GM12878 (cell line): ENCODE measurements around the gene TMEM98. TPM values are rescaled to one million over a fixed set of nuclear protein-coding genes. Genes with fewer than 3 reads are reported as not detected.

ENCODE experiments used
- BACH1 ChIP-seq: fragments of 450-650 bp; IDR thresholded peaks from 2 replicates; pipeline ENCODE4 v1.6.1; 2017; ENCODE audit warnings: mild to moderate bottlenecking, borderline replicate concordance
- CBX3 ChIP-seq: fragments of 200-600 bp; sonication (generic); IDR thresholded peaks from 2 replicates; pipeline ENCODE4 v1.6.1; 2016; ENCODE audit warnings: low read depth, borderline replicate concordance
- ESRRA ChIP-seq: IDR thresholded peaks from 2 replicates; pipeline ENCODE4 v1.6.1; 2012; ENCODE audit warnings: mild to moderate bottlenecking, low read length, improper control_type of control experiment
- ETV6 ChIP-seq, 2 experiments: fragments of 450-650 bp in 1 of 2; IDR thresholded peaks in 1 of 2; conservative IDR thresholded peaks in 1 of 2; 2 replicates each; pipeline ENCODE4 v1.6.1; 2014; ENCODE audit warnings: antibody characterized with exemption in 1 of 2, borderline replicate concordance in 1 of 2, low read depth in 1 of 2, mild to moderate bottlenecking in 1 of 2, moderate library complexity in 1 of 2
- HCFC1 ChIP-seq: fragments of 150-350 bp; IDR thresholded peaks from 2 replicates; pipeline ENCODE4 v1.6.1; 2014; ENCODE audit warnings: low read length
- KAT2A ChIP-seq: conservative IDR thresholded peaks from 2 replicates; pipeline ENCODE4 v1.6.1; 2011; ENCODE audit warnings: low read depth, low read length; ENCODE audit not compliant: control insufficient read depth
- KDM1A ChIP-seq: fragments of 200-600 bp; sonication (generic); IDR thresholded peaks from 2 replicates; pipeline ENCODE4 v1.6.1; 2016; ENCODE audit warnings: borderline replicate concordance
- LARP7 ChIP-seq: fragments of 450-650 bp; IDR thresholded peaks from 2 replicates; pipeline ENCODE4 v1.6.1; 2017; ENCODE audit warnings: mild to moderate bottlenecking
- MEF2A ChIP-seq: IDR thresholded peaks from 2 replicates; pipeline ENCODE4 v1.6.1; 2011; ENCODE audit warnings: low read depth, mild to moderate bottlenecking, low read length, moderate library complexity; ENCODE audit not compliant: insufficient read depth
- NFIC ChIP-seq: IDR thresholded peaks from 2 replicates; pipeline ENCODE4 v1.6.1; 2012; ENCODE audit warnings: low read depth, mild to moderate bottlenecking, inconsistent platforms, low read length, moderate library complexity
- NFXL1 ChIP-seq: fragments of 450-650 bp; IDR thresholded peaks from 2 replicates; pipeline ENCODE4 v1.6.1; 2017; ENCODE audit warnings: antibody characterized with exemption, mild to moderate bottlenecking, borderline replicate concordance
- RAD51 ChIP-seq: fragments of 450-650 bp; IDR thresholded peaks from 2 replicates; pipeline ENCODE4 v1.6.1; 2016; ENCODE audit warnings: moderate library complexity, mild to moderate bottlenecking, inconsistent platforms
- SMC3 ChIP-seq: IDR thresholded peaks from 2 replicates; pipeline ENCODE4 v1.6.1; 2011; ENCODE audit warnings: low read length, improper control_type of control experiment, borderline replicate concordance
- SUPT20H ChIP-seq: IDR thresholded peaks from 2 replicates; pipeline ENCODE4 v1.6.1; 2011; ENCODE audit warnings: low read depth, mild to moderate bottlenecking, low read length, moderate library complexity, borderline replicate concordance; ENCODE audit not compliant: control insufficient read depth
- SUZ12 ChIP-seq: fragments of 200-600 bp; sonication (generic); IDR thresholded peaks from one replicate; pipeline ENCODE4 v1.6.1; 2018; ENCODE audit warnings: antibody characterized with exemption, mild to moderate bottlenecking; ENCODE audit not compliant: unreplicated experiment
- TCF3 ChIP-seq: IDR thresholded peaks from 2 replicates; pipeline ENCODE4 v1.6.1; 2012; ENCODE audit warnings: low read depth, mild to moderate bottlenecking, low read length, borderline replicate concordance; ENCODE audit not compliant: insufficient read depth
- ZBED1 ChIP-seq: IDR thresholded peaks from 2 replicates; pipeline ENCODE4 v1.6.1; 2016; ENCODE audit warnings: borderline replicate concordance
- ZNF622 ChIP-seq: fragments of 450-650 bp; IDR thresholded peaks from 2 replicates; pipeline ENCODE4 v1.6.1; 2017; ENCODE audit warnings: mild to moderate bottlenecking, inconsistent platforms
- ZSCAN29 ChIP-seq: fragments of 450-650 bp; IDR thresholded peaks from 2 replicates; pipeline ENCODE4 v1.6.1; 2017; ENCODE audit warnings: mild to moderate bottlenecking, moderate library complexity
- polyA plus RNA-seq, 11 experiments: library from polyadenylated mRNA; depleted of rRNA in 4 of 11; unstranded in 6 of 11; stranded (reverse) in 5 of 11; fragments of >200 nt; fragmentation: Nextera tagmentation in 4 of 11; fragmentation: Illumina TruSeq in 1 of 11; extraction: Ambion mirVana in 4 of 11; extraction: Trizol in 1 of 11; gene quantifications; 1 replicate in 1 of 11; 2 replicates in 10 of 11; pipeline versions ENCODE4 v1.2.1 to v1.2.3, GENCODE V29; 2011 to 2016; ENCODE audit warnings: inconsistent platforms in 2 of 11, missing spikeins in 2 of 11, low read depth in 1 of 11
- total RNA-seq, 4 experiments: library from RNA; depleted of rRNA in 3 of 4; stranded (reverse); fragments of >200 nt in 3 of 4; fragmentation: Illumina TruSeq in 1 of 4; extraction: Trizol in 1 of 4; gene quantifications; 2 replicates each; pipeline versions ENCODE4 v1.2.1 to v1.2.3, GENCODE V29; 2013 to 2021
- TF ChIP-seq, protein P1 (sequence below): IDR thresholded peaks from 2 replicates; pipeline ENCODE4 v1.6.1; 2012; ENCODE audit warnings: low read length, inconsistent platforms
- TF ChIP-seq, protein P2 (sequence below): fragments of 450-650 bp; conservative IDR thresholded peaks from 2 replicates; pipeline ENCODE4 v1.6.1; 2017; ENCODE audit warnings: mild to moderate bottlenecking, moderate library complexity
- TF ChIP-seq, protein P3 (sequence below): fragments of 450-650 bp; formaldehyde crosslinking; IDR thresholded peaks from 2 replicates; pipeline ENCODE4 v1.5.0; 2022; ENCODE audit warnings: mild to moderate bottlenecking, missing genetic modification characterization
- TF ChIP-seq, protein P4 (sequence below): fragments of 450-650 bp; IDR thresholded peaks from 2 replicates; pipeline ENCODE4 v1.6.1; 2017; ENCODE audit warnings: antibody characterized with exemption, mild to moderate bottlenecking, moderate library complexity

The TMEM98 gene
- total and polyA plus RNA-seq, 10 of the 15 experiments (the other 5 are each of a cell fraction or from before 2014, with no cell fraction given), result 0.04 to 0.73 (median 0.13) TPM; not detected in 3

DNA sequence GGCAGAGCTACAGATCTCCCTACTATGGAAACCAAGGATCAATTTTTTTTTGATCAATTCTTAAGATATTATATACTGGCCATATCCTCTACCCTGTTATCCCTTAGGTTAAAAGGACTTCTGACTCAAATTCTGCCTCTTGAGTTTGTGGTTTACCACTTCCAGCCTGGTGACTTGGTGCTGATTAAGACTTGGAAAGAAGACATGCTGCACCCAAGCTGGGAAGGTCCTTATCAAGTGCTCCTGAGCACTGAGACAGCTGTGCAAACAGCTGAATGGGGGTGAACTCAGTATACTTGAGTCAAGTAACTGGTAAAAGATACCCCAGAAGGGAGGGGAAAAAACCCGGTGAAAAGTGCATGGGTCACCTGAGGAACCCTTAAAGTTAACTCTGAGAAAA is 43.2 kb downstream of the TMEM98 start (continued):
- TF ChIP-seq SMC3 (no peak), SUPT20H (no peak), MEF2A (no peak), NFIC (peak; percentile 69), KDM1A (no peak), ZSCAN29 (no peak), ETV6 (conservative IDR thresholded peaks at IDR 0.05 in 1 of 2, IDR thresholded peaks at IDR 0.05 in 1 of 2; ENCODE audit: borderline replicate concordance in 1 of 2, low read depth in 1 of 2) (0 out of 4 replicates have a peak, but pooled peaks of 1 of the 2 experiments have one; percentile 49), KAT2A (no peak), NFXL1 (no peak), CBX3 (no peak), RAD51 (no peak), HCFC1 (no peak), ESRRA (no peak), SUZ12 (no peak), BACH1 (no peak), LARP7 (no peak), TCF3 (peak; percentile 90; the same call in 1 of the 2 replicates), ZNF622 (no peak), ZBED1 (no peak)
- TF ChIP-seq, protein P1, sequence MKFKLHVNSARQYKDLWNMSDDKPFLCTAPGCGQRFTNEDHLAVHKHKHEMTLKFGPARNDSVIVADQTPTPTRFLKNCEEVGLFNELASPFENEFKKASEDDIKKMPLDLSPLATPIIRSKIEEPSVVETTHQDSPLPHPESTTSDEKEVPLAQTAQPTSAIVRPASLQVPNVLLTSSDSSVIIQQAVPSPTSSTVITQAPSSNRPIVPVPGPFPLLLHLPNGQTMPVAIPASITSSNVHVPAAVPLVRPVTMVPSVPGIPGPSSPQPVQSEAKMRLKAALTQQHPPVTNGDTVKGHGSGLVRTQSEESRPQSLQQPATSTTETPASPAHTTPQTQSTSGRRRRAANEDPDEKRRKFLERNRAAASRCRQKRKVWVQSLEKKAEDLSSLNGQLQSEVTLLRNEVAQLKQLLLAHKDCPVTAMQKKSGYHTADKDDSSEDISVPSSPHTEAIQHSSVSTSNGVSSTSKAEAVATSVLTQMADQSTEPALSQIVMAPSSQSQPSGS, result peak; percentile 35; the same call in 1 of the 2 replicates
- TF ChIP-seq, protein P2, sequence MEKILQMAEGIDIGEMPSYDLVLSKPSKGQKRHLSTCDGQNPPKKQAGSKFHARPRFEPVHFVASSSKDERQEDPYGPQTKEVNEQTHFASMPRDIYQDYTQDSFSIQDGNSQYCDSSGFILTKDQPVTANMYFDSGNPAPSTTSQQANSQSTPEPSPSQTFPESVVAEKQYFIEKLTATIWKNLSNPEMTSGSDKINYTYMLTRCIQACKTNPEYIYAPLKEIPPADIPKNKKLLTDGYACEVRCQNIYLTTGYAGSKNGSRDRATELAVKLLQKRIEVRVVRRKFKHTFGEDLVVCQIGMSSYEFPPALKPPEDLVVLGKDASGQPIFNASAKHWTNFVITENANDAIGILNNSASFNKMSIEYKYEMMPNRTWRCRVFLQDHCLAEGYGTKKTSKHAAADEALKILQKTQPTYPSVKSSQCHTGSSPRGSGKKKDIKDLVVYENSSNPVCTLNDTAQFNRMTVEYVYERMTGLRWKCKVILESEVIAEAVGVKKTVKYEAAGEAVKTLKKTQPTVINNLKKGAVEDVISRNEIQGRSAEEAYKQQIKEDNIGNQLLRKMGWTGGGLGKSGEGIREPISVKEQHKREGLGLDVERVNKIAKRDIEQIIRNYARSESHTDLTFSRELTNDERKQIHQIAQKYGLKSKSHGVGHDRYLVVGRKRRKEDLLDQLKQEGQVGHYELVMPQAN, result no peak
- TF ChIP-seq, protein P3, sequence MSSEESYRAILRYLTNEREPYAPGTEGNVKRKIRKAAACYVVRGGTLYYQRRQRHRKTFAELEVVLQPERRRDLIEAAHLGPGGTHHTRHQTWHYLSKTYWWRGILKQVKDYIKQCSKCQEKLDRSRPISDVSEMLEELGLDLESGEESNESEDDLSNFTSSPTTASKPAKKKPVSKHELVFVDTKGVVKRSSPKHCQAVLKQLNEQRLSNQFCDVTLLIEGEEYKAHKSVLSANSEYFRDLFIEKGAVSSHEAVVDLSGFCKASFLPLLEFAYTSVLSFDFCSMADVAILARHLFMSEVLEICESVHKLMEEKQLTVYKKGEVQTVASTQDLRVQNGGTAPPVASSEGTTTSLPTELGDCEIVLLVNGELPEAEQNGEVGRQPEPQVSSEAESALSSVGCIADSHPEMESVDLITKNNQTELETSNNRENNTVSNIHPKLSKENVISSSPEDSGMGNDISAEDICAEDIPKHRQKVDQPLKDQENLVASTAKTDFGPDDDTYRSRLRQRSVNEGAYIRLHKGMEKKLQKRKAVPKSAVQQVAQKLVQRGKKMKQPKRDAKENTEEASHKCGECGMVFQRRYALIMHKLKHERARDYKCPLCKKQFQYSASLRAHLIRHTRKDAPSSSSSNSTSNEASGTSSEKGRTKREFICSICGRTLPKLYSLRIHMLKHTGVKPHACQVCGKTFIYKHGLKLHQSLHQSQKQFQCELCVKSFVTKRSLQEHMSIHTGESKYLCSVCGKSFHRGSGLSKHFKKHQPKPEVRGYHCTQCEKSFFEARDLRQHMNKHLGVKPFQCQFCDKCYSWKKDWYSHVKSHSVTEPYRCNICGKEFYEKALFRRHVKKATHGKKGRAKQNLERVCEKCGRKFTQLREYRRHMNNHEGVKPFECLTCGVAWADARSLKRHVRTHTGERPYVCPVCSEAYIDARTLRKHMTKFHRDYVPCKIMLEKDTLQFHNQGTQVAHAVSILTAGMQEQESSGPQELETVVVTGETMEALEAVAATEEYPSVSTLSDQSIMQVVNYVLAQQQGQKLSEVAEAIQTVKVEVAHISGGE, result no peak
- TF ChIP-seq, protein P4, sequence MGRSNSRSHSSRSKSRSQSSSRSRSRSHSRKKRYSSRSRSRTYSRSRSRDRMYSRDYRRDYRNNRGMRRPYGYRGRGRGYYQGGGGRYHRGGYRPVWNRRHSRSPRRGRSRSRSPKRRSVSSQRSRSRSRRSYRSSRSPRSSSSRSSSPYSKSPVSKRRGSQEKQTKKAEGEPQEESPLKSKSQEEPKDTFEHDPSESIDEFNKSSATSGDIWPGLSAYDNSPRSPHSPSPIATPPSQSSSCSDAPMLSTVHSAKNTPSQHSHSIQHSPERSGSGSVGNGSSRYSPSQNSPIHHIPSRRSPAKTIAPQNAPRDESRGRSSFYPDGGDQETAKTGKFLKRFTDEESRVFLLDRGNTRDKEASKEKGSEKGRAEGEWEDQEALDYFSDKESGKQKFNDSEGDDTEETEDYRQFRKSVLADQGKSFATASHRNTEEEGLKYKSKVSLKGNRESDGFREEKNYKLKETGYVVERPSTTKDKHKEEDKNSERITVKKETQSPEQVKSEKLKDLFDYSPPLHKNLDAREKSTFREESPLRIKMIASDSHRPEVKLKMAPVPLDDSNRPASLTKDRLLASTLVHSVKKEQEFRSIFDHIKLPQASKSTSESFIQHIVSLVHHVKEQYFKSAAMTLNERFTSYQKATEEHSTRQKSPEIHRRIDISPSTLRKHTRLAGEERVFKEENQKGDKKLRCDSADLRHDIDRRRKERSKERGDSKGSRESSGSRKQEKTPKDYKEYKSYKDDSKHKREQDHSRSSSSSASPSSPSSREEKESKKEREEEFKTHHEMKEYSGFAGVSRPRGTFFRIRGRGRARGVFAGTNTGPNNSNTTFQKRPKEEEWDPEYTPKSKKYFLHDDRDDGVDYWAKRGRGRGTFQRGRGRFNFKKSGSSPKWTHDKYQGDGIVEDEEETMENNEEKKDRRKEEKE, result no peak
